A549 (cell line): ENCODE measurements around the gene WDR48. TPM values are rescaled to one million over a fixed set of nuclear protein-coding genes. Genes with fewer than 3 reads are reported as not detected.

Experiments used
- ATAC-seq, 2 experiments: fragments of 200-7000 bp in 1 of 2; fragments of >200 bp in 1 of 2; cut with Nextera tagmentation in 1 of 2; cut with Tn5 transposase in 1 of 2; 3 replicates each; pipeline versions ENCODE4 v1.8.0 to v1.9.1; 2018 to 2020; ENCODE audit warnings: mild to moderate bottlenecking in 1 of 2, moderate library complexity in 1 of 2
- CTCF ChIA-PET: fragments of 300-600 bp; sonication (Branson Sonifier 250); formaldehyde crosslinking; extraction: SDS; loops from one replicate; lab custom pipeline; 2021; ENCODE audit warnings: antibody characterized with exemption, inconsistent platforms; lab: Yijun Ruan, JAX
- POLR2A ChIA-PET: fragments of 350-600 bp; formaldehyde crosslinking; extraction: SDS; loops from one replicate; lab custom pipeline; 2021; ENCODE audit warnings: antibody characterized with exemption, inconsistent platforms; lab: Yijun Ruan, JAX
- DNase-seq, 2 experiments: peaks; one replicate each; pipeline versions ENCODE4 v3.0.0 to v3.0.0-alpha.2; 2011 to 2016; ENCODE audit warnings: low read depth in 1 of 2, low spot score in 1 of 2
- FAIRE-seq: peaks from 2 replicates; lab custom pipeline; 2011; peaks lifted over from hg19 to GRCh38; lab: Jason Lieb, UNC
- H3K27ac ChIP-seq, 2 experiments: fragments of >200 bp; sonication (Bioruptor Twin); formaldehyde crosslinking; 3 replicates each; pipeline ENCODE4 v1.5.1; 2016 to 2017
- H3K4me1 ChIP-seq: fragments of >200 bp; sonication (Bioruptor Twin); formaldehyde crosslinking; 3 replicates; pipeline ENCODE4 v1.6.1; 2016
- H3K4me2 ChIP-seq: fragments of >200 bp; sonication (Bioruptor Twin); formaldehyde crosslinking; 3 replicates; pipeline ENCODE4 v1.6.1; 2016
- H3K4me3 ChIP-seq: fragments of >200 bp; sonication (Bioruptor Twin); formaldehyde crosslinking; 3 replicates; pipeline ENCODE4 v1.5.1; 2016
- H3K9me3 ChIP-seq: fragments of >200 bp; sonication (Bioruptor Twin); formaldehyde crosslinking; 3 replicates; pipeline ENCODE4 v1.6.1; 2016
- BCL3 ChIP-seq: fragments of >200 bp; sonication (Bioruptor Twin); formaldehyde crosslinking; IDR thresholded peaks from 3 replicates; pipeline ENCODE4 v1.6.1; 2016
- BHLHE40 ChIP-seq: IDR thresholded peaks from 2 replicates; pipeline ENCODE4 v1.6.1; 2012; ENCODE audit warnings: low read depth, low read length, inconsistent platforms
- CBX2 ChIP-seq: fragments of 200-600 bp; sonication (generic); IDR thresholded peaks from 2 replicates; pipeline ENCODE4 v1.6.1; 2016; ENCODE audit warnings: low read depth, mild to moderate bottlenecking, borderline replicate concordance
- CHD2 ChIP-seq: fragments of 150-350 bp; IDR thresholded peaks from 2 replicates; pipeline ENCODE4 v1.6.1; 2014; ENCODE audit warnings: low read length; ENCODE audit not compliant: partially characterized antibody
- EP300 ChIP-seq, 2 experiments: fragments of >200 bp; sonication (Bioruptor Twin); formaldehyde crosslinking; IDR thresholded peaks; 2 replicates in 1 of 2; 3 replicates in 1 of 2; pipeline ENCODE4 v1.6.1; 2016 to 2017
- FOSL2 ChIP-seq, 2 experiments: fragments of 450-650 bp in 1 of 2; fragments of >200 bp in 1 of 2; sonication (Bioruptor Twin) in 1 of 2; formaldehyde crosslinking; IDR thresholded peaks; 2 replicates each; pipeline versions ENCODE4 v1.5.0 to v1.6.1; 2016 to 2020; ENCODE audit warnings: mild to moderate bottlenecking in 1 of 2, moderate library complexity in 1 of 2
- GATA3 ChIP-seq: IDR thresholded peaks from 2 replicates; pipeline ENCODE4 v1.6.1; 2012; ENCODE audit warnings: borderline replicate concordance
- HES2 ChIP-seq: fragments of >200 bp; sonication (Bioruptor Twin); formaldehyde crosslinking; IDR thresholded peaks from 2 replicates; pipeline ENCODE4 v1.6.1; 2016
- HMGXB4 ChIP-seq: fragments of 250-450 bp; sonication (Bioruptor Pico); IDR thresholded peaks from 2 replicates; pipeline ENCODE4 v1.5.0; 2021; ENCODE audit warnings: mild to moderate bottlenecking, moderate library complexity, borderline replicate concordance
- HOXB13 ChIP-seq: fragments of 250-450 bp; sonication (Bioruptor Pico); IDR thresholded peaks from 2 replicates; pipeline ENCODE4 v1.5.0; 2020; ENCODE audit warnings: low read depth, mild to moderate bottlenecking, moderate library complexity
- JUN ChIP-seq, 2 experiments: fragments of >200 bp; sonication (Bioruptor Twin); formaldehyde crosslinking; IDR thresholded peaks; 2 replicates in 1 of 2; 3 replicates in 1 of 2; pipeline ENCODE4 v1.6.1; 2016 to 2017
- MAFK ChIP-seq: fragments of 450-650 bp; IDR thresholded peaks from 2 replicates; pipeline ENCODE4 v1.6.1; 2014; ENCODE audit not compliant: partially characterized antibody
- MAZ ChIP-seq: fragments of 150-350 bp; IDR thresholded peaks from 2 replicates; pipeline ENCODE4 v1.6.1; 2014; ENCODE audit warnings: antibody characterized with exemption, low read depth, low read length, borderline replicate concordance
- MYC ChIP-seq: IDR thresholded peaks from 2 replicates; pipeline ENCODE4 v1.6.1; 2012; ENCODE audit warnings: mild to moderate bottlenecking, inconsistent platforms, low read length, improper control_type of control experiment, borderline replicate concordance
- NPAS2 ChIP-seq: fragments of 250-450 bp; sonication (Bioruptor Pico); IDR thresholded peaks from 2 replicates; pipeline ENCODE4 v1.8.0; 2022; ENCODE audit warnings: mild to moderate bottlenecking, moderate library complexity, borderline replicate concordance
- NR3C1 ChIP-seq: fragments of >200 bp; sonication (Bioruptor Twin); formaldehyde crosslinking; IDR thresholded peaks from 3 replicates; pipeline ENCODE4 v1.6.1; 2017
- PBX3 ChIP-seq: IDR thresholded peaks from 2 replicates; pipeline ENCODE4 v1.6.1; 2012
- POLR2AphosphoS2 ChIP-seq: conservative IDR thresholded peaks from 2 replicates; pipeline ENCODE4 v1.6.1; 2012; ENCODE audit warnings: low read length, improper control_type of control experiment, inconsistent platforms
- RARB ChIP-seq: fragments of 250-450 bp; sonication (Bioruptor Pico); IDR thresholded peaks from 2 replicates; pipeline ENCODE4 v1.8.0; 2021; ENCODE audit warnings: mild to moderate bottlenecking, moderate library complexity
- RNF2 ChIP-seq: fragments of 200-600 bp; sonication (generic); IDR thresholded peaks from 2 replicates; pipeline ENCODE4 v1.6.1; 2016; ENCODE audit warnings: low read depth, mild to moderate bottlenecking, antibody characterized with exemption, moderate library complexity, borderline replicate concordance
- SMC3 ChIP-seq: fragments of >200 bp; sonication (Bioruptor Twin); formaldehyde crosslinking; IDR thresholded peaks from 3 replicates; pipeline ENCODE4 v1.6.1; 2018; ENCODE audit warnings: inconsistent platforms
- ZSCAN20 ChIP-seq: fragments of 250-450 bp; sonication (Bioruptor Pico); IDR thresholded peaks from 2 replicates; pipeline ENCODE4 v1.8.0; 2022; ENCODE audit warnings: mild to moderate bottlenecking, moderate library complexity
- WGBS: methylation state at CpG from one replicate; pipeline ENCODE4 v1.1.6; 2017; ENCODE audit errors: missing lambda C conversion rate; 5-methylcytosine and 5-hydroxymethylcytosine counted together
- polyA plus RNA-seq, 4 experiments: library from polyadenylated mRNA; depleted of rRNA in 3 of 4; stranded (reverse); fragments of >200 nt; fragmentation: RNase III in 1 of 4; extraction: RNeasy Plus Mini Kit Qiagen cat#74134 plus additional on column Dnase treatment in 1 of 4; gene quantifications; 2 replicates in 3 of 4; 3 replicates in 1 of 4; pipeline ENCODE4 v1.2.3, GENCODE V29; 2011 to 2017
- TF ChIP-seq, protein P1 (sequence below): IDR thresholded peaks from 2 replicates; pipeline ENCODE4 v1.6.1; 2012; ENCODE audit warnings: low read depth, borderline replicate concordance
- TF ChIP-seq, protein P2 (sequence below): fragments of 250-450 bp; sonication (Bioruptor Pico); IDR thresholded peaks from 2 replicates; pipeline ENCODE4 v1.5.0; 2020; ENCODE audit warnings: low read depth, mild to moderate bottlenecking, moderate library complexity

Gene WDR48
- polyA plus RNA-seq, 2 of the 4 experiments (the other 2 are of a cell fraction) = 18.8 to 41.0 TPM

- no peak for FAIRE-seq
- H3K9me3 ChIP-seq = no peaks in the 10 kb centered on the region
- CTCF ChIA-PET = interaction anchor here (1.8 to 14.1 kb wide), 2 partner anchors 29 to 192 kb away, joined by 7 to 164 read pairs; no protein-coding TSS in a partner anchor
- no peak for TF ChIP-seq EP300 (IDR thresholded peaks at IDR 0.05)
- TF ChIP-seq POLR2AphosphoS2 = no peak
- no peak for TF ChIP-seq ZSCAN20
- no peak for TF ChIP-seq CBX2
- TF ChIP-seq, protein P1, sequence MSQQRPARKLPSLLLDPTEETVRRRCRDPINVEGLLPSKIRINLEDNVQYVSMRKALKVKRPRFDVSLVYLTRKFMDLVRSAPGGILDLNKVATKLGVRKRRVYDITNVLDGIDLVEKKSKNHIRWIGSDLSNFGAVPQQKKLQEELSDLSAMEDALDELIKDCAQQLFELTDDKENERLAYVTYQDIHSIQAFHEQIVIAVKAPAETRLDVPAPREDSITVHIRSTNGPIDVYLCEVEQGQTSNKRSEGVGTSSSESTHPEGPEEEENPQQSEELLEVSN = no peak
- TF ChIP-seq, protein P2, sequence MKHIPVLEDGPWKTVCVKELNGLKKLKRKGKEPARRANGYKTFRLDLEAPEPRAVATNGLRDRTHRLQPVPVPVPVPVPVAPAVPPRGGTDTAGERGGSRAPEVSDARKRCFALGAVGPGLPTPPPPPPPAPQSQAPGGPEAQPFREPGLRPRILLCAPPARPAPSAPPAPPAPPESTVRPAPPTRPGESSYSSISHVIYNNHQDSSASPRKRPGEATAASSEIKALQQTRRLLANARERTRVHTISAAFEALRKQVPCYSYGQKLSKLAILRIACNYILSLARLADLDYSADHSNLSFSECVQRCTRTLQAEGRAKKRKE (CRISPR knock-in tag) = no peak
- TF ChIP-seq PBX3 = no peak
- TF ChIP-seq RARB (CRISPR knock-in tag) = no peak
- TF ChIP-seq FOSL2 (IDR thresholded peaks at IDR 0.05) = no peak
- no peak for TF ChIP-seq FOSL2 (CRISPR knock-in tag; IDR thresholded peaks at IDR 0.05)
- no peak for TF ChIP-seq SMC3
- TF ChIP-seq GATA3 = no peak
- no peak for TF ChIP-seq BHLHE40
- TF ChIP-seq HMGXB4 (CRISPR knock-in tag) = no peak
- no peak for TF ChIP-seq HES2
- TF ChIP-seq NR3C1 = no peak
- no peak for TF ChIP-seq CHD2
- no peak for TF ChIP-seq MAZ
- TF ChIP-seq HOXB13 (CRISPR knock-in tag) = no peak
- no peak for TF ChIP-seq BCL3
- no peak for ATAC-seq
- H3K4me3 ChIP-seq = no peak overlapping the region
- no peak for DNase-seq
- WGBS = 77% methylated on average over 4 of the region's 8 CpGs
- no peak overlapping the region for H3K4me2 ChIP-seq
- POLR2A ChIA-PET = no interaction called here
- H3K27ac ChIP-seq = no peak overlapping the region
- H3K4me1 ChIP-seq = no peaks in the 10 kb centered on the region
Observed at GRCh38 chr3:39097716-39098472, 46.1 kb downstream of the WDR48 start.

DNA sequence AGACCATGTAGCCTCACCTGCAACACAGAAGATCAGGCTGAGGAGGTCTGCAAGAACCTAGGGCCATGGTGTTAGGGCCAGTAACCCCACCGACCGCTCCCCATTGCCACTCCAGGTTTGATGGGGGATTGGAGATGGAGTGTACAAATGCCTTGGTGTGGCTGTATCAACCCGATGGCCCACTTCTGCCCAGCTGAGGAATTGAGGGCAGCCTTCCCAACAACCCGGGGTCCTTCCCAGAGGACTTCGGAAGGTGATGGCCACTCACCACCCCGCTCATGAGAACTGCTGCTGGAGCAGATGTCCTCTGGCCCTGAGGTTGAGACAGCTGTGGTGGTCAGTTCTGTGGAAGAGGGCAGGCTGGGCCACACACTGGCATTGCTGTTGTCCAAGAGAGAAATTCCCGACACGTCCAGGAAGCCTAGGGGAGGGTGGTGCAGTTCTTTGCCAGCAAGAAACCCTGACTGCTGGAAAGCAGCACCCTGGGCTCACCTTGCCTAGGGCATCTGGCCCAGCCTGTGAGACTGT, 46.7 kb downstream of the WDR48 start:
- ChIA-PET CTCF (interaction anchor here (1.8 to 14.1 kb wide), 2 partner anchors 28 to 192 kb away, joined by 7 to 164 read pairs; no protein-coding TSS in a partner anchor), POLR2A (no interaction called here)
- no peak for DNase-seq
- Histone ChIP-seq H3K4me1 (no peaks in the 10 kb centered on the region), H3K9me3 (no peaks in the 10 kb centered on the region), H3K4me2 (no peak overlapping the region), H3K4me3 (no peak overlapping the region), H3K27ac (no peak overlapping the region)
- ATAC-seq = no peak
- 94% methylated on average over 8 of the region's 8 CpGs for WGBS
- FAIRE-seq = no peak
- TF ChIP-seq JUN (IDR thresholded peaks at IDR 0.05) = no peak
- TF ChIP-seq HOXB13 (CRISPR knock-in tag) = no peak
- TF ChIP-seq RNF2 = no peak
- no peak for TF ChIP-seq MAFK
- no peak for TF ChIP-seq MYC
- no peak for TF ChIP-seq SMC3
- no peak for TF ChIP-seq NPAS2 (CRISPR knock-in tag)
